Ishikawa (cell line): Measurements from ENCODE around the gene NMU.

Experiments used
- CEBPB ChIP-seq: IDR thresholded peaks from 2 replicates; pipeline ENCODE4 v1.6.1; 2012
- CREB1 ChIP-seq: IDR thresholded peaks from 2 replicates; pipeline ENCODE4 v1.6.1; 2012; ENCODE audit warnings: low read depth
- EGR1 ChIP-seq: IDR thresholded peaks from 2 replicates; pipeline ENCODE4 v1.6.1; 2012
- EP300 ChIP-seq: IDR thresholded peaks from 2 replicates; pipeline ENCODE4 v1.6.1; 2012; ENCODE audit warnings: borderline replicate concordance
- FOXM1 ChIP-seq: IDR thresholded peaks from 2 replicates; pipeline ENCODE4 v1.6.1; 2012; ENCODE audit warnings: low read depth, borderline replicate concordance
- MAX ChIP-seq: IDR thresholded peaks from 2 replicates; pipeline ENCODE4 v1.6.1; 2012
- NFIC ChIP-seq: IDR thresholded peaks from 2 replicates; pipeline ENCODE4 v1.6.1; 2012
- RAD21 ChIP-seq: IDR thresholded peaks from 2 replicates; pipeline ENCODE4 v1.6.1; 2012; ENCODE audit warnings: low read depth
- REST ChIP-seq: IDR thresholded peaks from 2 replicates; pipeline ENCODE4 v1.6.1; 2012; ENCODE audit warnings: low read depth, mild to moderate bottlenecking
- TAF1 ChIP-seq: IDR thresholded peaks from 2 replicates; pipeline ENCODE4 v1.6.1; 2012; ENCODE audit warnings: low read depth, mild to moderate bottlenecking
- TCF12 ChIP-seq: IDR thresholded peaks from 2 replicates; pipeline ENCODE4 v1.6.1; 2012; ENCODE audit warnings: low read depth
- TEAD4 ChIP-seq: IDR thresholded peaks from 2 replicates; pipeline ENCODE4 v1.6.1; 2012
- USF1 ChIP-seq: IDR thresholded peaks from 2 replicates; pipeline ENCODE4 v1.6.1; 2012
- YY1 ChIP-seq: IDR thresholded peaks from 2 replicates; pipeline ENCODE4 v1.6.1; 2012; ENCODE audit warnings: low read depth
- ZBTB7A ChIP-seq: IDR thresholded peaks from 2 replicates; pipeline ENCODE4 v1.6.1; 2012; ENCODE audit warnings: low read depth

The NMU gene

GRCh38 chr4:55675196-55675793 is 39.2 kb upstream of the NMU start:
- TF ChIP-seq TEAD4: no peak
- no peak for TF ChIP-seq YY1
- no peak for TF ChIP-seq NFIC
- TF ChIP-seq RAD21: no peak
- no peak for TF ChIP-seq CREB1
- no peak for TF ChIP-seq TCF12
- no peak for TF ChIP-seq ZBTB7A
- no peak for TF ChIP-seq MAX
- TF ChIP-seq EP300: no peak
- no peak for TF ChIP-seq REST
- TF ChIP-seq FOXM1: no peak
- TF ChIP-seq TAF1: no peak
- TF ChIP-seq CEBPB: no peak
- TF ChIP-seq EGR1: no peak
- no peak for TF ChIP-seq USF1

- TF ChIP-seq REST (no peak), USF1 (no peak), ZBTB7A (no peak), EGR1 (no peak), CEBPB (no peak), EP300 (no peak), MAX (no peak), TCF12 (no peak), YY1 (no peak), TAF1 (no peak)
Measured at GRCh38 chr4:55673424-55673823, 37.3 kb upstream of the NMU start.

GRCh38 chr4:55671667-55672066 is 35.6 kb upstream of the NMU start:
- TF ChIP-seq TEAD4: no peak
- TF ChIP-seq CEBPB: no peak
- TF ChIP-seq YY1: no peak

GRCh38 chr4:55670695-55671094 is 34.6 kb upstream of the NMU start:
- TF ChIP-seq MAX (no peak), CREB1 (no peak), NFIC (no peak), EGR1 (no peak), USF1 (no peak), TEAD4 (no peak), EP300 (no peak), REST (no peak), TAF1 (no peak), TCF12 (no peak), ZBTB7A (no peak), CEBPB (no peak), YY1 (no peak), RAD21 (no peak), FOXM1 (no peak)
